LNCaP clone FGC (cell line): ENCODE data around the gene LMO7.

Experiments
- DNase-seq: peaks from one replicate; pipeline ENCODE4 v3.0.0-alpha.2; 2011; ENCODE audit warnings: low read depth
- H3K4me3 ChIP-seq: 2 replicates; pipeline ENCODE4 v1.5.1; 2011; ENCODE audit warnings: mild to moderate bottlenecking, low read depth, low read length, control low read depth
- TF ChIP-seq, protein P1 (sequence below): IDR thresholded peaks from 2 replicates; pipeline ENCODE4 v1.5.1; 2012; ENCODE audit warnings: mild to moderate bottlenecking; ENCODE audit not compliant: control insufficient read depth, insufficient read depth; ENCODE audit errors: extremely low read depth

Gene LMO7

DNA sequence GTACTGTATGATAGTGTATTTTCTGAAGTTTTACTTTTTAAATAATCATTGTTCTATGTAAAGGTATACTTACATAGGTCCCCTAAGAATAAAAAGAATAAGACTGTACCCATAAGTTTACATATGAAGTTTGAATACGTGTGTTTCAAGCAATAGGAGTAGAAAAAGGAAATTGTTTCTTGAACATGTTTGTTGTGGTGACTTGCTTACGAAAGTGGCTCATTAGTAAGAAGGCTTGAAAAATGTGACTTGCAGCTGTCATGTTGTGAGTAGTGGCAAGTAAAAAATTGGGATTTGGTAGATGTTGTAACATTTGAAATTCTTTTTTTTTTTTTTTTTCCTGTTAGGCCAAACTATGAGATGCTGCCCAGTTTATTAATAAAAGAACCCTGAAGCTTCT, 203.3 kb downstream of the LMO7 start:
- TF ChIP-seq, protein P1, sequence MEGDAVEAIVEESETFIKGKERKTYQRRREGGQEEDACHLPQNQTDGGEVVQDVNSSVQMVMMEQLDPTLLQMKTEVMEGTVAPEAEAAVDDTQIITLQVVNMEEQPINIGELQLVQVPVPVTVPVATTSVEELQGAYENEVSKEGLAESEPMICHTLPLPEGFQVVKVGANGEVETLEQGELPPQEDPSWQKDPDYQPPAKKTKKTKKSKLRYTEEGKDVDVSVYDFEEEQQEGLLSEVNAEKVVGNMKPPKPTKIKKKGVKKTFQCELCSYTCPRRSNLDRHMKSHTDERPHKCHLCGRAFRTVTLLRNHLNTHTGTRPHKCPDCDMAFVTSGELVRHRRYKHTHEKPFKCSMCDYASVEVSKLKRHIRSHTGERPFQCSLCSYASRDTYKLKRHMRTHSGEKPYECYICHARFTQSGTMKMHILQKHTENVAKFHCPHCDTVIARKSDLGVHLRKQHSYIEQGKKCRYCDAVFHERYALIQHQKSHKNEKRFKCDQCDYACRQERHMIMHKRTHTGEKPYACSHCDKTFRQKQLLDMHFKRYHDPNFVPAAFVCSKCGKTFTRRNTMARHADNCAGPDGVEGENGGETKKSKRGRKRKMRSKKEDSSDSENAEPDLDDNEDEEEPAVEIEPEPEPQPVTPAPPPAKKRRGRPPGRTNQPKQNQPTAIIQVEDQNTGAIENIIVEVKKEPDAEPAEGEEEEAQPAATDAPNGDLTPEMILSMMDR, result no peak
- no peak overlapping the region for H3K4me3 ChIP-seq
- no peak for DNase-seq

DNA sequence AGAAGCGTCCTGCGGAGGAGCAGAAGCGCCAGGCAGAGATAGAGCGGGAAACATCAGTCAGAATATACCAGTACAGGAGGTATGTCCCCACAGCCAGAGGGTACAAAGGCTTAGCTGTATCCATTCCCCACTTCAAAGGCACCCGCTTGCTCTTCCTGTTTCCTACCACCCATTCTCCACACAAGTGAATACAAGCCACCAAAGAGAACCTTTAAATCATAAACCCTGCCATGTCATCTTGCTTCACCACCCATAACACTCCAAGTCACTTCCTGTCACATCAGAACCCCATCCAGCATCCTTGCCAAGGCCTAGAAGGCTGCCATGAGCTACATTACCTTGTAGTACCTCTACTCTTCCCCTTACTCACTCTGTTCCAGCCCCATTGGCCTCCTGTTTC, 205.8 kb downstream of the LMO7 start:
- H3K4me3 ChIP-seq, result no peak overlapping the region
- DNase-seq, result no peak
- TF ChIP-seq, protein P1, result no peak

DNA sequence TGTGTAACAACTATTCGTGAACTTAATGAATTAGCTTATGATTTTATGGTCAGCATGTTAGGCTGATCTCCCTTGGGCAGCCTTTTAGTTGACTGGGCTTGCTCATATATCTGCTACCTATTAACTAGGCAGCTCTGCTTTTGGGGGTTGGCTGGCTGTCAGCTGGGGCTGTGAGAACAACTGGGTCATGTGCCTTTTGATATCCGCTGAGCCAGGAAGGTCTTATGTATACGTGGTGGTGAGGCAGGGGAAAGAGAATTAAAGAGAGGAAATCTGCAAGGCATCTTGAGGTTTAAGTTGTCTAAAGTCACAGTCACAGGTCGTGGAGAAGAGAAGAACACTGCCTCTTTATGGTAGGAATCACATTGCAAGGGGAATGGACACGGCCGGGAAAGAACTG, 206.9 kb downstream of the LMO7 start:
- H3K4me3 ChIP-seq, result no peak overlapping the region
- TF ChIP-seq, protein P1, result no peak
- DNase-seq, result no peak

DNA sequence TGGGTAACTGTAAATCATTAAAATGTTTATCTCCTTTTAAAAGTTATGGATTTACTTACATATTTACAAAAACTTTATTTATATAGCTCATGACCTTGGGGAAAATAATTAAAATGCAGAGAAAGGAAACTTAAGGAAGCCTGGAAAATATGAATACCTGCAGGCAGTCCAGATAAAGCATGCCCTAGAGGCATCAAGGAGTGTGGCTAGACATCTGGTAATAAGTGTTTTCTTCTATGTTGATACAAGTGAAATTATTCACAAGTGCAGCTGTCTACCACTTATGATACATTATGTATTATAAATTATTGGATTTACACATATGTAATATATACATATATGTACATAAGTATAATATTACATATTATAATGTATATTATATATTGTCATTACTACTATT, 207.9 kb downstream of the LMO7 start:
- no peak overlapping the region for H3K4me3 ChIP-seq

DNA sequence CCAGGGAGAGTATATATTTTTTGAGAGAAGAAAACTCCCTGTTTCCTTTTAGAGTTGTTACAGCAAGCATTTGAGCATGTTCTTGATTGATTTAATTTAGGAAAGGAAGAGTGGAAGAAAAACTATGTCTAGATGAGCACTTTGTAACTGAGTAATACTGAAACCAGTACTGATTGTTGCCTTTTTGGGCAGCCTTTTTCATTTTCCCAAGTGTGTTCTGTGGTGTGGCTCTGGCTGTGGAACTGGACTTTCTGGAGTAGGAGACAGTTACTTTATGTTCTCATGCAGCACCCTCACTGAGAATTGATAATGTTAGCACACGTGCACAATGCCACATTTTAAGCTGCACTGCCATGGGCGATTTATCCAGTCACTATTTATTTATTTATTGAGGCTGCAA, 211.5 kb downstream of the LMO7 start:
- no peak for DNase-seq
- H3K4me3 ChIP-seq, result no peak overlapping the region
- TF ChIP-seq, protein P1, result no peak

More for the DNA sequence above, 207.9 kb downstream of the LMO7 start:
- no peak for DNase-seq
- TF ChIP-seq, protein P1, result no peak

DNA sequence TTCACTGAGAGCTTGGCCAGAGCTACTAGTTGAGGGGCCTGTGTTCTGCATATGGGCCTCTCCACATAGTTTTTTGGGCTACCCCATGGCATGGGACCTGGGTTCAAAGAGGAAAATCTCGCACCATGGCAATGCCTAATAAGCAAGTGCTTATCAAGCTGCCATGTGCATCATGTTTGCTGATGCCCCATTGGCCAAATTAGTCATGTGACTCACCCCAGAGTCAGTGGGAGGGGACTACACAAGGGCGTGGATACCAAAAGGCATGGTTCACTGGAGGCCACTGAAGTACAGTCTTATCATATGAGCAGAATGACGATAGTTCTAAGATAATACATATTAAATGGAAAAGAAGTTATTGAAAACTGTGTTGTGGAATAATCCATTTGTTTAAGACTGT, 214.8 kb downstream of the LMO7 start:
- no peak overlapping the region for H3K4me3 ChIP-seq
- DNase-seq, result no peak
- TF ChIP-seq, protein P1, result no peak

DNA sequence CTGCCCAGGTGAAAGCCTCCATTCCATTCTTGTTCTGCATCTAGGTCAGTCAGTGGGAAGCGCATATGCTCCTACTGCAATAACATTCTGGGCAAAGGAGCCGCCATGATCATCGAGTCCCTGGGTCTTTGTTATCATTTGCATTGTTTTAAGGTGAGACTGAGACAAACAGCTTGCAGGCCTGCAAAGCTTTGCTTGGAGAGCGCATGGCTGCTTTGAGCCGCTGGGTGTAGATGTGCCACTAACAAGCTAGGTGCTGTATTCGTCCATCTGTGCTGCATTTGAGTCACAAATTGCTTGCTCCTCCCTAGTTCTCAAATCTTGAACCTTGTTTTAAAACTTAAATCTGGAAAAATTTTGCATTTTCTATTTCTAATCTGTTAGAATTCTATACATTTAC, 219.1 kb downstream of the LMO7 start:
- TF ChIP-seq, protein P1, result no peak
- H3K4me3 ChIP-seq, result no peak overlapping the region
- DNase-seq, result no peak
